ENCODE results near the gene CLDN15.
"Not testable (repeated sequence)": the region's sequence is repeated elsewhere in the genome, so short reads cannot be mapped to it uniquely, and the experiment has no call there.

Gene CLDN15, protein sequence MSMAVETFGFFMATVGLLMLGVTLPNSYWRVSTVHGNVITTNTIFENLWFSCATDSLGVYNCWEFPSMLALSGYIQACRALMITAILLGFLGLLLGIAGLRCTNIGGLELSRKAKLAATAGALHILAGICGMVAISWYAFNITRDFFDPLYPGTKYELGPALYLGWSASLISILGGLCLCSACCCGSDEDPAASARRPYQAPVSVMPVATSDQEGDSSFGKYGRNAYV

DNA sequence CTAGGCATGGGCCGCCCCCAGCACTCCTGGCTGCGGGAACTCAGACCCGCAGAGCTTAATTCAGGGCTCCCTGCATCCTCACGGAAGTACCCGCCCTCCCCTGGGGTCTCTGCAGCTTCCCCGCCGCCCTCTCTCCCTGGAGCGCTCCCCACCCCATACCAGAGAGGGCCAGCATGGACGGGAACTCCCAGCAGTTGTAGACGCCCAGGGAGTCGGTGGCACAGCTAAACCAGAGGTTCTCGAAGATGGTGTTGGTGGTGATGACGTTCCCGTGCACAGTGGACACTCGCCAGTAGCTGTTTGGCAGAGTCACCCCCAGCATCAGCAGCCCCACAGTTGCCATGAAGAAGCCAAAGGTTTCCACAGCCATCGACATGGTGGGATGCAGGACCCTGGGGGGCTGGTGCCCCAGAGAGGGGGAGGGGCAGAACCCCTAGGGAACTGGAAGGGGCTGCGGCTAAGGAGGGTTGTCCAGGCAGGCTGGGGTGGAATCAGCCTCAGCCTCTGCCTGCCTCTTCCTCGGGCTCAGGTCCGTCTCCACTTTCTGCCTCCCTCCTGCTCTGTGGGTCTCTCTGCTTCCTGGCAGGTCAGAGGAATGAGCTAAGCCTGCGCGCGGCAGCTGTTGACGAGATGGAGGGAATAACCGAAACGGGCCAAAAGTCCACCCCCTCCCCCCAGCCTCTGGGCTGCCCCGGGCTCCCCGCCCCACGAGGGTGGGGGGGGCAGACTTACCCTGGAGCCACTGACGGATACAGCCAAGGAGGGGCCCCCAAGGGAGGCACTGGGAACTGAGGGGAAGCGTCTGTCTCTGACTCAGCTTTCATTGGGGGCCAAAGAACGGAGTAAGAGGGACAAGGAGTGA, at the start of gene CLDN15:
TSS of gene CLDN15 (minus strand) at position 597 of the 862 bp plus-strand sequence. CDS start at position 376, 221 bp downstream.
- no peak for DNase-seq (ENCODE audit: low spot score)

DNA sequence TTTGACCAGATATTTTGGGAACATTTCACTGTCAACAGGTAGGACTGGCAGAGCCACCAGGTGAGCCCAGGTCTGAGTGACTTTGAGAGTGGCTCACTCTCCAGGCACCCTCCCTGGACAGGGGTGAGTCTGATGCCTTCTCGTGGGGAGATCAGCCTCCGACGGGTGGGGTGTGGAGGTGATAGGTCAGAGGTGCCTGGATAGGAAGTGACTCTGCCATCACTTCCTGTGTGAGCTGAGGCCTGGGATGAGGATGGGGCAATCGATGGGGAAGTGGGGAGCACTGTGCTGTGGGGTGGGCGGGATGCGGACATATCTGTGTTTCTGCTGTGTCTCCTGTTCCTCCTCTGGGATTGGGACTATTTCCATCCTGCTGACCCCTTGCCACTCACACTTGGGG, 49.4 kb upstream of the CLDN15 start:
- DNase-seq (ENCODE audit: low spot score) = no peak

DNA sequence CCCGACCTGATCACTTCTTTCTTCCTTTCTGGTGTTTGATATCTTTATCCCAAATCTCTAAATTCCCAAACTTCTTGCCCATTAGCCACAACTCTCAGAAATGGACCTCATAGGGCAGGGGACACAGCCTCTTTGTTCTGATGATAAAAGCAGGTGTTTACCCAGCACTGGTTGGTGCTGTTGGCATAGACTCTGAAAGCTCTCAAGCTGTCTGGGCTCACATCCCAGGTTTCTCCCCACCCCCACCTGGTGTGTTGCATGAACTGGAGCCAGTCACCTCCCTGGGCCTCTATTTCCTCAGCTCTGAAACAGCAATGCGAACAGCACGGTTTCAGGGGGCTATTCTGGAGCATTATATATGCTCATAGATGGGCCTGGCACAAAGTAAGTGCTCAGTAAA, 48.3 kb upstream of the CLDN15 start:
- DNase-seq (ENCODE audit: low spot score) = not testable (repeated sequence)

DNA sequence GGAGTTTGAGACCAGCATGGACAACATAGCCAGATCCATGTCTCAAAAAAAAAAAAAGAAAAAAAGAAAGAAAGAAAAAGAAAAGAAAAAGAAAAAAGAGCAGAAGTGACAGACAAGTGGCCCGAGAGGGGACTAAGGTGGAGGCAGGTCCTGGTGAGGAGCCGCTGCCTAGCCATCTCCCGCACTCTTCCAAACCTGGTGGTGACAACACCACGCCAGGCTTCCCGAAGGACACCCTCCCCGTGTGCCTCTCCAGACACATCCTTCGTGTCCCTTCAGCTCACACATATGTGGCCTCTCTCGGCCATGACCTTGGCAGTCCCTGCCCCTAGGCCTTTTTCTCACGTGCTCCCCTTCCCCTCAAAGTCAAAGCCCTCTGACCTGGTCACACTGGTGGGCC, 47.6 kb upstream of the CLDN15 start:
- DNase-seq (ENCODE audit: low spot score) = no peak

DNA sequence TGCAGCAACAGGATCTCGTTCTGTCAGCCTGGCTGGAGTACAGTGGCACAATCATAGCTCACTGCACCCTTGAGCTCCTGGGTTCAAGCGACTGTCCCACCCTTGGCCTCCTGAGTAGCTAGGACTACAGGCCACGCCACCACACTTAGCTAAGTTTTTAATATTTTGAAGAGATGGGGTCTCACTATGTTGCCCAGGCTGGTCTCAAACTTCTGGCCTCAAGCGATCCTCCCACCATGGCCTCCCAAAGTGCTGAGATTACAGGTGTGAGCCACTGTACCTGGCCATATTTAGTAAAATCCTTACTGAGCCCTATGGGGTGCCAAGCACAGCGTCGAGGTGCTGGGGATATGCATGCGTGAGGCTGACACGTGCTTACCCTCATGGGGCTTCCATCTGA, 43.3 kb upstream of the CLDN15 start:
- not testable (repeated sequence) for DNase-seq (ENCODE audit: low spot score)

DNA sequence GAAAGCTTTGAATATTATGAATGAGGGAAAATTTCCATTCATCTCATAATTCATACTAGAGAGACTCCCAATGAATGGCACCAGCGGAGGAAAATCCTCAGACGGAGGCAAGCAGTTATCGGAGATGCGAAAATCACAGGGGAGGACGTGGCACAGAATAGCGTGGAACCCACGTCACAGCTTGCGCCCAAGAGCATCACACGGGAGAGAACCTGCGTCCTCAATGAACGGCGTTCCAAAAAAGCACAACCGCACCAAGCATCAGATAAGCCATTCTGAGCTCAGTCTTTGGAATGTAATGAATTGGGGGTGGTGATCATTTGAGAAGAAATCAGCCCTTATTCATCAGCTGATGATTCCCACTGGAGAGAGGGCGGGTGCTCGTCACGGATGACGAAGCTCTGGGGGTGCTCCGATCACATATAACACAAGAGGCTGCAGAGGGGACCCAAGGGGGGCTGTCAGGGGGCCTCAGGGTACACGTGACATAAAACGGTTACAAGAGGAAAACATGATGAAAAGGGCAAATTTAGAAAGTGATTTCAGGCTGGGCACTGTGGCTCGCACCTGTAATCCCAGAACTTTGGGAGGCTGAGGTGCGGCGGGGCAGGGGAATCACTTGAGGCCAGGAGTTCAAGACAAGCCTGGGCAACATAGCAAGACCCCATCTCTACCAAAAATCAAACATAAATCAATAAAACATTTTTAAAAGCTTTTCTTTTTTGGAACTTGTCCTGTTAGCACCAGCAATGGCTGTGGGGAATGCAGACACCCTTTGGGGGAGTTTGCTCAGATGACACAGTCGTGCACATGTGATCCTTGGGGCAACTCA, 41.1 kb upstream of the CLDN15 start:
- DNase-seq (ENCODE audit: low spot score) = peak; percentile 55

DNA sequence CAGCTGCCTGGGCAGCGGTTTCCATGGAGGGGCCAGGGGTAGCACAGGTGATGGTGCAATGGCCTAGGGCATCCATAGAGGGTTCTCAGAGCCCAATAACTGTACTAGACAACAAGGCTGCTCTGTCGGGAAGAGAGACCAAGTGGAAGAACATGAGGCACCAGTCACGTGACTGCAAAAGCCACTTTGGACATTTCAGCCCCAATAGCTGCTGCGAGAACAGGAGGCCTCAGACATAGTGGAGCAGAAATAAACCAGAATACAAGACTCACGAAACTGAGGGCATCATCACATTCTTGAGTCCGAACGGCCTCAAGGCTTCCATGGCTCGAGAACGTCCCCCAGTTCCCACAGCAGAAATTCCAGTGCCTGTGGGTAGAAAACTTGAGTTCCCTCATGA, 39.6 kb upstream of the CLDN15 start:
- DNase-seq (ENCODE audit: low spot score) = no peak

DNA sequence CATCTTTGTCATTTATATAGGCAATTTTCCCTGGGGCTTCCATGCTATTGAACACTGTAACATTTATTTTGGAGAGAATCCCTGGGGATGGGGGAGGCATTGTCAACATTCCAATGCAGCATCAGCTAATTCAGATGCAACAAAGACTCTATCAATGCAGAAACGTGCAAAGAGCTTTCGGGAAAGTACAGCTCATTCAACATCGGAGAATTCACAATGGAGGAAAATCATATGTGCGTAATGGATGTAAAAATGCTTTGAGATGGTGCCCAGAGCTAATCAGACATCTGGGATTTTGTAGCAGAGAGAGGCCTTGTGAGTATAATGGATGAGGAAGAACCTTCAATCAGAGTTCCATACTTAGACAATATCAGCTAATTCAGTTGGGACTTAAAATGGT, 35.6 kb upstream of the CLDN15 start:
- DNase-seq (ENCODE audit: low spot score) = no peak

DNA sequence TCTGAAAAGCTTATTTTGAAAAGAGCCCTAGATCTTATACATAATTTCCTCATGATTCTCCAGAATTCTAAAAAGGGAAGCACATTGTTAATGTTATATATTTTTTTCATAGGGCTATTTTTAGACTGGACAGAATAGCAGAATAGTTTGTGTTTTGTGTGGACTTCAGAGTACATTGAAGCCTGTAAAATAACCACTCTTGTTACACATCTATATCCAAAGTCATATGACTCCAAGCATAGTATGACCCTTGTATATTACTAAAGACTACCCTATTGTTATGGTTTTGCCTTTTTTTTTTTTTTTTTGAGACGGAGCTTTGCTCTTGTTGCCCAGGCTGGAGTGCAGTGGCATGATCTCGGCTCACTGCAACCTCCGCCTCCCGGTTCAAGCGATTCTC, 33.4 kb upstream of the CLDN15 start:
- peak; percentile 38 for DNase-seq (ENCODE audit: low spot score)

DNA sequence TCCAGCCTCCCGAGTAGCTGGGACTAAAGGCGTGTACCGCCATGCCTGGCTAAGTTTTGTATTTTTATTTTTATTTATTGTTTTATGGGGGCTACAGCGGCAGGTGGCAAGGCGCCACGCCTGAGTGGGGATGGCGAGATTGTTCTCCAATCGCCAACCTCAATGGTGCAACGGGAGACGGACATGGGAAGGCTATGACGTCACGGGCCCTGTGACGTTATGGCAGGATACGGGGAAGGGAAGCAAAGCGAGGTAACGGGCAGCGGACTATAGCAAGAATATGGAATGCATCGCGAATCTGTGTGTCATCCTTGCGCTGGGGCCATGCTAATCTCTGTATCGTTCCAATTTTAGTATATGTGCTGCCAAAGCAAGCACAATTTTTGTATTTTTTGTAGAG, 32.1 kb upstream of the CLDN15 start:
- no peak for DNase-seq (ENCODE audit: low spot score)

DNA sequence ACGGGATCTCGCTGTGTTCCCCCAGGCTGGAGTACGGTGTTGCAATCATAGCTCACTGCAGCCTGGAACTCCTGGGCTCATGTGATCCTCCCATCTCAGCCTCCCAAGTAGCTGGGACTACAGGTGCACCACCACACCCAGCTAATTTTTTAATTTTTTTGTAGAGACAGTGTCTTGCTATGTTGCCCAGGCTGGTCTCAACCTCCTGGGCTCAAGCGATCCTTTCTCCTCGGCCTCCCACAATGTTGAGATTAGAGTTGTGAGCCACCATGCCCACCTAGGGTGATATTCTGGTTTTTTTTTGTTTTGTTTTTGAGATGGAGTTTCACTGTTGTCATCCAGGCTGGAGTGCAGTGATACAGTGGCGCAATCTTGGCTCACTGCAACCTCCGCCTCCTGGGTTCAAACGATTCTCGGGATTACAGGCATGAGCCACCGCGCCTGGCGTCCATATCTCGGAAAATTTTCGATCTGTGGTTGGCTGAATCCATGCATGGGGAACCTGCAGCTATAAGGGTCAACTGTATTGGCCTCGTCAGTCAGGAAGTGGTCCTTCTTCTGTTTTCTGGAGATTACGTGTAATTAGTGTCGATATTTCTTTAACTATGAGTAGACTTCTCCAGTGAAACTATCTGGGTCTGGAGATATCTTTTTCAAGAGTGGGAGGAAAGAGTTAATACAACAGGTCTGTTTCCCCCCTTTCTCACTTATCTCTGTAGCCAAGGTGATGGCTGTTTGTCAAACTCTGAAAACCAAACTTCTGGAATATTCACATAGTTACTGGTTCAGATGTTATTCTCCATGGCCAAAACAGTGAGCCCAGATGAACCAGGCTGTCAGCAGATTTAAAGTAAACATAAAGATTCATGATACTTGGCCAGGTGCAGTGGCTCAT, 28.3 kb upstream of the CLDN15 start:
- no peak for DNase-seq (ENCODE audit: low spot score)

DNA sequence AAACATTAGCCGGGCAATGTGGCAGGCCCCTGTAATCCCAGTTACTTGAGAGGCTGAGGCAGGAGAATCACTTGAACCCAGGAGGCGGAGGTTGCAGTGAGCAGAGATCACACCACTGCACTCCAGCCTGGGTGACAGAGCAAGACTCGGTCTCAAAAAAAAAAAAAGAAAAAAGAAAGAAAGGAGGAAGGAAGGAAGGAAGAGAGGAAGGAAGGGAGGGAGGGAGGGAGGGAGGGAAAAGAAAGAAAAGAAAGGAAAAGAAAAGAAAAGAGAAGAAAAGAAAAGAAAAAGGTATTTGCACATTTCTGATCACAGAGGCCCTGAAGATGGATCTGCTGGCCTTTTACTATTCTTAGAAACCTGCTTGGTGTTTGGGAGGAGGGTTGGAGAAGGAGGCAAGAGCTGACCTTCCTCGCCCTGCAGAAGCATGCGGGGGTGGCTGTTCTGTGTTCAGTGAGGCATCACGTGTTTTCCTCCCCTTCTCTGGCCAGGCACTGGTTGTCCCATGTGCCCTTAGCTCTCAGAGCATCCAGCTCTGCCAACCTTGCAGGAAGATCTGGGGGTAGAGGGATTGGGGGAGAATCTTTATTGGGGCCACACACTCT, 26.6 kb upstream of the CLDN15 start:
- not testable (repeated sequence) for DNase-seq (ENCODE audit: low spot score)

DNA sequence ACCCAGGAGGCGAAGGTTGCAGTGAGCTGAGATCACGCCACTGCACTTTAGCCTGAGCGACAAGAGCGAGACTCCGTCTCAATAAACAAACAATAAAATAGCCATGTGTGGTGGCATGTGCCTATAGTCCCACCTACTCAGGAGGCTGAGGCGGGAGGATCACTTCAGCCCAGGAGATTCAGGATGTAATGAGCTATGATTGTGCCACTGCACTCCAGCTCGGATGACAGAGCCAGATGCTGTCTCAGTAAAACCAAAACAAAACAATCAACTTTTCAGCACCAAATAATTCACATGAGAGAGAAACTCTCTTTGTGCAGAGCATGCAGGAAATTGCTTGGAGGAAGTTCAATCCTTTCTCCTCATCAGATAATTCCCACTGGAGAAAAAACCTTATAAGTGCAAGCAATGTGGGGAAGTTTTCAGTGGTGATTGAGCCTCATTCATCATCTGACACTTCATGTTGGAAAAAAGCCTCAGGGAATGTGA, 20.7 kb upstream of the CLDN15 start:
- no peak for DNase-seq (ENCODE audit: low spot score)

DNA sequence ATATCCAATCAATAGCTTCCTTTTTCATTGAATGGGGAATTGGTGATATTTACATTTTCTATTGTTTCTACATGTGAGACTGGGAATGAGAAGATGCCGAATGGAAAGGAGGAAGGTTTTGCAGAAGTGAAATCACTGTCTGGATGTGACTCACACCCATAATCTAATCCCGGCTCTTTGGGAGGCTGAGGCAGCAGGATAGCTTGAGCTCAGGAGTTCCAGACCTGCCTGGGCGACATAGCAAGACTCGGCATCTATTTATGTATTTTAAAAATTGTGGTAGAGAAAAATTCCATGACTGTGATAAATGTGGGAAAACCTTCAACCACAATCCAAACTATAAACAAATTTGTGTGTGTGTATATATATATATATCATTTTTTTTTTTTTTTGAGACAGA, 18.2 kb upstream of the CLDN15 start:
- no peak for DNase-seq (ENCODE audit: low spot score)

DNA sequence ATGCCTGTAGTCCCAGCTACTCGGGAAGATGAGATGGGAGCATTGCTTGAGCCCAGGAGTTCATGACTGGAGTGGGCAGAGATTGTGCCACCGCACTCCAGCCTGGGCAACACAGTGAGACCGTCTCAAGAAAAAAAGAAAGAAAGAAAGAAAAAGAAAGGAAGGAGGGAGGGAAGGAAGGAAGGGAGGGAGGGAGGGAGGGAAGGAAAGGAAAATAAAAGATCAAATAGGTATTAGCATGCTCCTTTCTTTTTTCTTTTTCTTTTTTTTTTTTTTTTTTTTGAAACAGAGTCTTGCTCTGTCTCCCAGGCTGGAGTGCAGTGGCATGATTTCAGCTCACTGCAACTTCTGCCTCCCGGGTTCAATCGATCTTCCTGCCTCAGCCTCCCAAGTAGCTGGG, 15.6 kb upstream of the CLDN15 start:
- DNase-seq (ENCODE audit: low spot score) = not testable (repeated sequence)

DNA sequence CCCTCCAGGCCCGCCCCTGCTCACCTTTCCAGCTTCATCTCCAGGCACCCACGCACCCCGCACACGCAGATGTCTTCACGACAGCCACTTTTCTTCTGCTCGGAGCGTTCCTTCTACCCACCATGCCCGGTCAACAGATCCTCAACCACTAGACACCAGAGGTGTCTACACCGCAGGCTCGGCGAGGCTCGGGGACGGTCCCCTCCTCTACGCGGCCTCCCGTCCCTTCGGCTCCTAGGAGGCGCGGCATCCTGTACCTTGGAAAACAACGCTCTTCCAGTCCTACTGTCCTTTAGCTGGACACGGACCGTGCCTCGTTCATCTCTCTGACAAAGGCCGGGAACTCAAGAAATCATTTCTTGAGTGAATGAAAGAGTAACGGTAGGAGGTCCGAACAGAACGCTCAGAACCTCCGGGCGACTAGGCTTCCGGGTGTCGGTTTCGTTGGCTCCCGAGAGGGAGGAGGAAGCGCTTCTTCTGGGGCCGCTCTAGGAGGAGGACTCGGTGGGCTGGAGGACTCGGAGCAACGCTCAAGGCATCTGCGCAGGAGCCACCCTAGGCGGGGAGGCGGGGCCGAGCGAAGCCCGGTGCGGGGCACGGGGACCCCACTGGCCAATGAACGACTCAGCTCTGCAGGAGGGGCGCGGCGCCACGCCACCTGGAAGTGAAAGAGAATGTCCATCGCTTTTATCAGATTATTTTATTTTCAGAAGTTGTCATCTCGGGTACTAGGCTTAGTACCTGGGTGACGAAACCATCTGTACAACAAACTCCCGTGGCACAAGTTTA, 14.5 kb upstream of the CLDN15 start:
- DNase-seq (ENCODE audit: low spot score) = peak; percentile 96

DNA sequence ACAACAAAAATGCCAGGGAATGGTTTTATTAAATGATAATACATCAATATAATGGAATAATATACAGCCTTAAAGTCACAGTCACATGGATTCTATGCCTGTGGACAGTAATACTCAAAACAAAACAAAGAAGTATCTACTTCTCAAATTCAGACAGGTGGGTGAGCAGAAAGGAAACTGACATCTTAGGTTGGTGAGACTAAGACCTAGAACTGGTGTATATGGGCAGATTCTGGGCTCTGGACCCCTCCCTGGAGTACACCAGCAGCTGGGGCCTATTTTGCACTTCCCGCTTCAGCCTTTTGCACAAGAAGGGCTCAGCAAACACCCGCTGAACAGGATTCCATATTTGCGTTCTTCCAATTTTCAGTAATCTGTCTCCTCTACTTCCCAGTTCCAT, 12.7 kb upstream of the CLDN15 start:
- DNase-seq (ENCODE audit: low spot score) = no peak

DNA sequence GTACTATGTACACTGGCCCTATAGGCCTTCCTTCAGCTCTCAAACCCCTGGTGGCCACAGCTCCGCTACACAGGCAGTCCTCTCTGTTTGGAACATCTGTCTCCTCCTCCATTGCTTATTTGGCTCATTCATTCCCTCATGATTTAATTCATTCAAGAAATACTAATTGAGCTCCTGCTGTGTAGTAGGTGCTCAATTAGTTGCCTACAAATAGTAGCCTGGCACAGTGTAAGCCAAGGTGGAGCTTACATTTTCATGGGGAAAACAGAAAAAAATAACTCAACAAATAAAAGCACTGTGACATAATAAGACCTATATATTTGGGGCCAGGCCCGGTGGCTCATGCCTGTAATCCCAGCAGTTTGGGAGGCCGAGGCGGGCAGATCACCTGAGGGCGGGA, 10.7 kb upstream of the CLDN15 start:
- no peak for DNase-seq (ENCODE audit: low spot score)

DNA sequence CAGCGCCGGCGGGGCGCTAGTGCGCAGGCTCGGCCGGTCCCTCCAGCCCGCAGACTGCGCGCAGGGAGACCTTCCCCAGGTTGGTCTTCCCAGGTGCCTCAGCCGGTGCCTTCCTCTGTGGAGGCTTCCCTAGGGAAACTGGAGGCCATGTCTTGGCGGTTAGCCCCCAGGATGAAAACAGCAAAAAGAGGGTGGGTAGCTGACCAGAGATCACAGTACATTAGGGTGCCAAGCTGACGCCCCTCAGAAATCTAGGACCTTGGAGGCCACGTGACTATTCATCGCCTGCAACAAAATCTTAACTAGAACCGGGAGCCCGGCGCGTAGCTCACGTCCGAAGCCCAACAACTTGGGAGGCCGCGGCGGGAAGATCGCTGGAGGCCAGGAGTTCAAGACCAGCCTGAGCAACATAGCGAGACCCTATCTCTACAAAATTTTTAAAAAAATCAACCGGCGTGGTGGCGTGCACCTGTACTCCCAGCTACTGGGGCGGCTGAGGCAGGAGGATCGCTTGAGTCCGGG, 7.6 kb upstream of the CLDN15 start:
- no peak for DNase-seq (ENCODE audit: low spot score)

Data from putamen (tissue), 1 donor.